Measurements from ENCODE around the gene LRPAP1.

Gene LRPAP1

DNA sequence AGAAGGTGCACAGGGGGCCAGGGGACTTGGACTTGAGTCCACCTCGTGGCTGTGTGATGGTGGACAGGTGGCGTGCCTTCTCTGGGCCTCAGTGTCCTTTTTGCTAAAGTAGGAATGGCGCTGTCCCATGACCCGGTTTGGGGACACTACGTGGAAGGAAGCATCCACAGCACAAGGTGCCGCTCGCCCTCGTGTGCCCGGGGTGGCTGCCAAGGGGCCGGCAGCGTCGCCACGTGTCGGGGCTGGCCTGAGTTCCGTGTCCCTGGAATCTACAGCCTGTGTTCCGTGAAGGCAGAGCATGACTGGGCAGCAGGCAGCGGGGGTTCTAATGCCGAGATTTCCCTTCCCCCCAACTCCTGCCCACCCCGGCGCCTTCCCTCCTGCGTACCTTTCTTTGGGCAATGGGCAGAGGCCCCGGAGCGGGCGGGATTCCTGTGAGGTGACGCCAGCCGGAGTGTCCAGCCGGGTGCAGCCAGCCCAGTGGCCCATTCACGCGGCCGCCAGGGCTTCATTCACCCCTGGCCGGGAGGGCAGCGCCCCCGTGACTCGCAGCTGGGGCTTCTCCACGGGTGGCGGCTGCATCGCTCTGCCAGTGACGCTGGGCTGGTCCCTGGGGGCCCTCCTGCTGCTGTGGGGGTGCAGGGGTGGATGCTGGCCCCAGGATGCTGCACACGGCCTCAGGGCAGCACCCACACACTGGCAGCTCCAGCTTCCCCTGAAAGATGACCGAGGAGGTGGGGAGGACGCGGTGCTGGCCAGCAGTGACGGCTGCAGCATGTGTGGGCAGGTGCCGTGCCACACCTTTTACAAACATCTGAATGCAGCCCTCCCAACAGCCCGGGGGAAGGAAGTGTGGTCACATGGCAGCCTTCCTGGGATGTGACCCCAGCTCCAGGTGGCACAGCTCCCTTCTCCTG lies 47.9 kb downstream of the LRPAP1 start:
- no peak for DNase-seq

DNA sequence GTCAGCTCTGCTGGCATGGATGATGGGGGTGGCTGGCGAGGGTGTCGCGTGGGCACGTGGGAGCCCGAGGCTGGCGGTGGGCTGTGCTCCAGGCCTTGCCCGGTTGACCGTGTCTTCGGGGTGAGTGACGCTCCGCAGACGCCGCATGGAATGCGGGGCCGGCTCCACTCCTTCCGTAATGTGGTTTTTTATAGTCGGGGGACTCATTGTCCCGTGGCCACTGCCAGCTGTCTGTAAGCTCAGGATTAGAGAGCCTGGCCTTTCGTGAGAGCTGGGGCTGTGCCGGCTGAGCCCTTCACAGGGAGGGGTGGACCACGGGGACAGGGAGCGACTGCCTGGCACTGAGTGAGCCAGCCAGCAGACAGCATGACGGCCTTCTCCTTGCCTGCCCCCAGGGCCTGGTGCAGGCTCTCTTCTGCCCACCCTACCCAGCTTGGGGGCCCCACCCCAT lies 48.7 kb downstream of the LRPAP1 start:
- no peak for DNase-seq

GRCh38 chr4:3482707-3483106 lies 49.5 kb downstream of the LRPAP1 start:
- no peak for DNase-seq

DNA sequence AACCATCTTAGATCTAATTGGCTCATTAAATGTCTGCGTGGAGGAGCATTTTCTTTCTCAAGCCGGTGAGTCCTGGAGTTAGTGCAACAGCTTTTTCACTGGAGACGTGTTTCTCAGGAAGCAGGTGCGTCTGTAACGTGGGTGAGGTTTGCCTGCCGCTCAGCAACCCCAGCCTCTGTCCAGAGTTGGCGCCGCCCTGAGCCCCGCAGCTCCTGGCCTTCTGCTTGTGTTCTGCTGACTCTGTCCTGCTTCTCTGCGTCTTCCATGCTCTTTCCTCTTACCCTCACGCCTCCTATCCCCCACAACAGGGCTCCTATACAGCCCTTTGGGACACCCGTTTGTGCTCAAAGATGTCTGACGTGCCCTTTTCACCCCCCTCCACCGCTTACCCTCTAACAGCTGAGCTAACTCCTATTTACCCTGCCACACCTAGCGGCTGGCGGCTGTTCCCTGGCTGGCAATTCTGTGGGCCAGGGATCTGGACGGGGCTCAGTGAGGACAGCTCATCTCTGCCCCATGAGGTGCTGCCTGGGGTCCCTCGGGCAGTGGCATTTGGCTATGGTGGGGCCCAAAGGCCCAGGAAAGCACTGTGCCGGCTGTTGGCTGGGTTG lies 50.3 kb downstream of the LRPAP1 start:
- no peak for DNase-seq

GRCh38 chr4:3481113-3481531 lies 51.1 kb downstream of the LRPAP1 start:
- no peak for DNase-seq

GRCh38 chr4:3480528-3481112 lies 51.6 kb downstream of the LRPAP1 start:
- DNase-seq, result peak; percentile 74

GRCh38 chr4:3479358-3480101 lies 52.7 kb downstream of the LRPAP1 start:
- no peak for DNase-seq

GRCh38 chr4:3478446-3479357 lies 53.5 kb downstream of the LRPAP1 start:
- DNase-seq, result no peak

GRCh38 chr4:3477750-3478430 lies 54.3 kb downstream of the LRPAP1 start:
- no peak for DNase-seq

DNA sequence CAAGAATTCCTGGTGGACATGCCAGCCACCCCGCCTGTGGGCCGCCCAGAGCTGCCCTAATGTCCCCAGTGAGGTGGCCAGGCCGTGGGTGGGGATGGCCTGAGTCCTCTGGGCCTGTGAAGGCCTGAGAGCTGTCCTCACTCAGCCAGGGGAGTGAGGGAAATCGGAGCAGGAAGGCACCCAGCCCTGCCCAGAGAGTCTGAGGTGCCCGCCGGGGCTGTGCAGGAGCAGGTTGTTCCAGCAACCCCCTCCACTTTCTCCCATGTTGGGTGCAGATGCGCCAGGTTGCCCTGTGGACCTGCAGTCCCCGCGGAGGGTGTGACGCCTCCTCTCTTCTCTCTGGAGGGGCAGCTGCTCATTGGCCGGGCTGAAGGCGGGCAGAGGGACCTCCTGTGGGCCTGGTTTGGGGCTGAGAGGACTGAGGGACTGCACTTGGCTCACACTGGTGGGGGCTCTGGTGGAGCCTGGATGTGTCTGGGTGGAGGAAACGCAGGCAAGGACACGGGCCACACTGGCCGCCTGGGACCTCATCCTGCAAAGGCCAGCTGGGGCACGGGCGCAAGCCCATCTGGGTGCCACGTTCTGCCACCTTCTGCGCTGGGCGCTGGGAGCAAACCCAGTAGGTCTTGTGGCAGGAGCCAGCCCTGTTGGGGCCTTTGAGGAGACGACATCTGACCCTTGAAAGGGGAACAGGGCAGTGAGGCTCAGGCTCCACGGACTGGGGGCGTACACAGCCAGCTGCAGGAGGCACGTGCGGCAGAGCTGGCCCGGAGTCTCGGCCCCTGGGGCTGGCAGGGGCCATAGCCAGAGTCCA lies 55.1 kb downstream of the LRPAP1 start:
- DNase-seq, result no peak

DNA sequence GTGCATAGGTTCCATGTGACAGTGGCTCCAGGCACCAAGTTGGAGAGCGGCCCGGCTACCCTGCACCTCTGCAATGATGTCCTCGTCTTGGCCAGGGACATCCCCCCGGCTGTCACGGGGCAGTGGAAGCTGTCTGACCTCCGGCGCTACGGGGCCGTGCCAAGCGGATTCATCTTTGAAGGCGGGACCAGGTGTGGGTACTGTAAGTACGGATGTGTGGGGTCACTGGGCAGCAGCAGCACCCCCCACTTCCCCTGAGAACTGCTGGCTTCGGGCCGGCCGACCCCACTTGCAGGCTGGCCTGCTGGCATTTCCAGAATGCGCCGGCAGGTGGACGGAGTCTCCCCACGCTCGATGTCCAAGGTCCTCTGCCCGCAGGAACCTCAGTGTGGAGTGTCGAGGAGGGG lies 55.9 kb downstream of the LRPAP1 start:
- no peak for DNase-seq

- no peak for DNase-seq
These were observed 56.4 kb downstream of the LRPAP1 start for GRCh38 chr4:3475713-3476260.

DNA sequence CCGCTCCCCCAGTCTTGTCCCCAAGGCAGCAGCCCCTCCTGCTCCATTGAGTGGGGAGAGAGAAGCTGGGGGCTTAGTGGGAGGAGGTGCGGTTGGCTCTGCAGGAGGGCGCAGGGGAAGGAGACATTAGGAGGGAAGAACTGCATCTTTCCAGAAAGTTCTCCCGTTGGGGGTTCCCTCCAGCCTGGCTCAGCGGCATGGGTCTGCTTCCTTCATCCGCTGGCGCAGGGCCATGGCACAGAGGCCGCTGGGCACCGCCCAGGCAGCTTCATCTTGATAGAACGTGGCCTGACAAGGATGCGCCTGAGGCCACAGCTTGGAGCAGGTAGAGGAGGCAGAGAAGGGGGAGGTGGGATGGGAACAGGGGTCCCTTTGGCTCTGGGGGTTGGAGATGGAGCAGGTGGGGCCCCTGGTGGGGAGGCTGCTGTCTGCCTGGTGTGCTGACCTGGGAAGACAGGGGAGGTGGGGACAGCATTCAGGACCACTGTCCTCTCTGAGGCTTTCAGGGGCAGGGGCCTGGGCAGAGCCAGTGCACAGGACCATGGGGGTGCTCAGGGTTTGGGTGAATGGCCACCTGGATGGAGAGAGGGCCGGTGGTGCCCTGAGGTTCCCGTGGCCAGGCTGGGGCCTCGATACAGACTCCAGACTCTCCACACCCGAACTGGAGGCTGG lies 57.0 kb downstream of the LRPAP1 start:
- DNase-seq, result no peak

- DNase-seq, result no peak
These were observed 58.0 kb downstream of the LRPAP1 start for GRCh38 chr4:3473996-3474765.

DNA sequence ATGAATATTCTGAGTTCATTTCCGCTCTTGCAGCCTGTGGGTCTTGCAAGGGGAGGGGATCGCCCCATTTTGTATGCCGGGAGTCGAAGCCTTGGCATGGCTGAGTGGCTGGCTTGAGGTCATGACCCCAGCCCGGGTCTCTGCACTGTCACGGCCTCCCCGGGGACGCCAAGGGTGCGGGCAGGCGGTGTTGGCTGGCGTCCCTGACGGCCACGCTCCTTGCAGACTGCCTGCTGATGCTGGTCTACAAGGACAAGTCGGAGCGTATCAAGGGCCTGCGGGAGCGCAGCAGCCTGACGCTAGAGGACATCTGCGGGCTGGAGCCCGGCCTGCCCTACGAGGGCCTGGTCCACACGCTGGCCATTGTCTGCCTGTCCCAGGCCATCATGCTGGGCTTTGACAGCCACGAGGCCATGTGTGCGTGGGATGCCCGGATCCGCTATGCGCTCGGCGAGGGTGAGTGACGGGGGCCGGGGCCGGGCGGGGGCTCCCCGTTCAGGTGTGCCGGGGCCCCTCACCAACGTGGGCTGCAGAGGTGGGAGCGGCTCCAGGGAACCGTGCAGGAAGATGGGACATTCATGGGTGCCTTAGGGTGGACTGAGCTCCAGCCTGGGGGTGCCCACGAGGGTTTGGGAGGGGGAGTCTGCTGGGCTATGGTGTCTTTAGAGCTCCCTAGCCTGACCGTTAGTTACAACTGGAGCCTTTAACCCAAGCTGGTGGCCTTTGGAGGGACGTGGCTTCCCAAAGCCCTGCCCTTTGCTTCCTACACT lies 58.9 kb downstream of the LRPAP1 start:
- no peak for DNase-seq

GRCh38 chr4:3472411-3473141 lies 59.6 kb downstream of the LRPAP1 start:
- DNase-seq, result no peak

- no peak for DNase-seq
These were observed 60.3 kb downstream of the LRPAP1 start for GRCh38 chr4:3471886-3472285.

Measured in activated naive CD4-positive, alpha-beta T cell treated with anti-CD3 and anti-CD28 coated beads, Interleukin-2, amount 50 U/mL, for 16 hours (primary cell).